ENCODE results near the gene PDCD4. TPM values are rescaled to one million over a fixed set of nuclear protein-coding genes. Genes with fewer than 3 reads are reported as not detected.

Gene PDCD4
- total and polyA plus RNA-seq, 4 donors: 14.7 to 94.4 (median 25.1) TPM

GRCh38 chr10:110883924-110884323 lies 12.2 kb downstream of the PDCD4 start:
- H3K36me3 ChIP-seq (ENCODE audit: control insufficient read depth in 4 of 4, insufficient read depth in 3 of 4, low read depth in 1 of 4, low read length in 3 of 4): peaks cover 0 to 41% (median 22%) of the 10 kb centered on the region in 4 donors
- DNase-seq (ENCODE audit: low spot score): no peak
- TF ChIP-seq, protein P1, sequence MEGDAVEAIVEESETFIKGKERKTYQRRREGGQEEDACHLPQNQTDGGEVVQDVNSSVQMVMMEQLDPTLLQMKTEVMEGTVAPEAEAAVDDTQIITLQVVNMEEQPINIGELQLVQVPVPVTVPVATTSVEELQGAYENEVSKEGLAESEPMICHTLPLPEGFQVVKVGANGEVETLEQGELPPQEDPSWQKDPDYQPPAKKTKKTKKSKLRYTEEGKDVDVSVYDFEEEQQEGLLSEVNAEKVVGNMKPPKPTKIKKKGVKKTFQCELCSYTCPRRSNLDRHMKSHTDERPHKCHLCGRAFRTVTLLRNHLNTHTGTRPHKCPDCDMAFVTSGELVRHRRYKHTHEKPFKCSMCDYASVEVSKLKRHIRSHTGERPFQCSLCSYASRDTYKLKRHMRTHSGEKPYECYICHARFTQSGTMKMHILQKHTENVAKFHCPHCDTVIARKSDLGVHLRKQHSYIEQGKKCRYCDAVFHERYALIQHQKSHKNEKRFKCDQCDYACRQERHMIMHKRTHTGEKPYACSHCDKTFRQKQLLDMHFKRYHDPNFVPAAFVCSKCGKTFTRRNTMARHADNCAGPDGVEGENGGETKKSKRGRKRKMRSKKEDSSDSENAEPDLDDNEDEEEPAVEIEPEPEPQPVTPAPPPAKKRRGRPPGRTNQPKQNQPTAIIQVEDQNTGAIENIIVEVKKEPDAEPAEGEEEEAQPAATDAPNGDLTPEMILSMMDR (IDR thresholded peaks at IDR 0.05; ENCODE audit: low read depth, low read length, missing input control): no peak
- TF ChIP-seq RAD21 (IDR thresholded peaks at IDR 0.05) (no peak), ZBTB33 (IDR thresholded peaks at IDR 0.05) (no peak), JUND (IDR thresholded peaks at IDR 0.05) (no peak), HNF4G (IDR thresholded peaks at IDR 0.05) (no peak), GABPA (IDR thresholded peaks at IDR 0.05 in 1 of 2, conservative IDR thresholded peaks at IDR 0.05 in 1 of 2) (no peak), ATF3 (IDR thresholded peaks at IDR 0.05) (no peak), HNF4A (conservative IDR thresholded peaks at IDR 0.05) (no peak), TAF1 (conservative IDR thresholded peaks at IDR 0.05) (no peak), FOXA1 (IDR thresholded peaks at IDR 0.05) (no peak), SP1 (IDR thresholded peaks at IDR 0.05) (no peak), RXRA (IDR thresholded peaks at IDR 0.05) (no peak), FOXA2 (IDR thresholded peaks at IDR 0.05) (no peak), NR2F2 (IDR thresholded peaks at IDR 0.05) (no peak), EGR1 (IDR thresholded peaks at IDR 0.05; ENCODE audit: low read depth in 2 of 2) (no peak), REST (IDR thresholded peaks at IDR 0.05) (no peak), YY1 (IDR thresholded peaks at IDR 0.05) (no peak)
- TF ChIP-seq, protein P2, sequence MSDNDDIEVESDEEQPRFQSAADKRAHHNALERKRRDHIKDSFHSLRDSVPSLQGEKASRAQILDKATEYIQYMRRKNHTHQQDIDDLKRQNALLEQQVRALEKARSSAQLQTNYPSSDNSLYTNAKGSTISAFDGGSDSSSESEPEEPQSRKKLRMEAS (IDR thresholded peaks at IDR 0.05): no peak
- no peak overlapping the region for H3K9ac ChIP-seq (ENCODE audit: low read depth in 1 of 2, low read length in 2 of 2)
- no peak overlapping the region for H3K27ac ChIP-seq (ENCODE audit: low read depth in 1 of 2, low read length in 2 of 2)
- H3K4me1 ChIP-seq (ENCODE audit: control insufficient read depth in 4 of 4, insufficient read depth in 4 of 4, low read length in 3 of 4): peaks cover 0 to 16% (median 3%) of the 10 kb centered on the region in 4 donors
- WGBS: 87% methylated on average over 10 of the region's 10 CpGs
- H3K4me3 ChIP-seq (ENCODE audit: low read depth in 1 of 3, low read length in 3 of 3): no peak overlapping the region
- no peaks in the 10 kb centered on the region for H3K27me3 ChIP-seq (ENCODE audit: control insufficient read depth in 4 of 4, insufficient read depth in 4 of 4, low read length in 3 of 4)
- H3K9me3 ChIP-seq (ENCODE audit: control insufficient read depth in 4 of 4, low read length in 3 of 4): no peaks in the 10 kb centered on the region

All from liver (tissue), 9 donors.